Mesothelial cell of epicardium (in vitro differentiated cells): Measurements from ENCODE around the gene UBL7. TPM values are rescaled to one million over a fixed set of nuclear protein-coding genes. Genes with fewer than 3 reads are reported as not detected.

Experiments used
- DNase-seq, 2 experiments: peaks; one replicate each; pipeline ENCODE4 v3.0.0; 2021; ENCODE audit warnings: low spot score in 2 of 2; ENCODE audit not compliant: unreplicated experiment in 2 of 2
- H3K27ac Mint-ChIP-seq: 2 replicates; pipeline ENCODE4 v1.8.0; 2021; ENCODE audit warnings: mixed read lengths
- H3K27me3 Mint-ChIP-seq: 2 replicates; pipeline ENCODE4 v1.8.0; 2021; ENCODE audit warnings: low read depth, mixed read lengths
- H3K36me3 Mint-ChIP-seq: 2 replicates; pipeline ENCODE4 v1.8.0; 2021; ENCODE audit warnings: mixed read lengths
- H3K4me1 Mint-ChIP-seq: 2 replicates; pipeline ENCODE4 v1.8.0; 2021; ENCODE audit warnings: mixed read lengths
- H3K4me3 Mint-ChIP-seq: 2 replicates; pipeline ENCODE4 v1.8.0; 2021; ENCODE audit warnings: mild to moderate bottlenecking, moderate library complexity, mixed read lengths
- H3K9me3 Mint-ChIP-seq: 2 replicates; pipeline ENCODE4 v1.8.0; 2021; ENCODE audit warnings: mixed read lengths
- total RNA-seq: library from RNA; stranded (reverse); gene quantifications from 3 replicates; pipeline ENCODE4 v1.2.1, GENCODE V29; 2021
- TF ChIP-seq, protein P1 (sequence below): fragments of 200-600 bp; sonication (generic); IDR thresholded peaks from one replicate; pipeline ENCODE4 v1.5.0; 2021; ENCODE audit warnings: antibody characterized with exemption; ENCODE audit not compliant: unreplicated experiment

The UBL7 gene
- total RNA-seq, 1 donor from 2014 or later = 43.2 TPM

DNA sequence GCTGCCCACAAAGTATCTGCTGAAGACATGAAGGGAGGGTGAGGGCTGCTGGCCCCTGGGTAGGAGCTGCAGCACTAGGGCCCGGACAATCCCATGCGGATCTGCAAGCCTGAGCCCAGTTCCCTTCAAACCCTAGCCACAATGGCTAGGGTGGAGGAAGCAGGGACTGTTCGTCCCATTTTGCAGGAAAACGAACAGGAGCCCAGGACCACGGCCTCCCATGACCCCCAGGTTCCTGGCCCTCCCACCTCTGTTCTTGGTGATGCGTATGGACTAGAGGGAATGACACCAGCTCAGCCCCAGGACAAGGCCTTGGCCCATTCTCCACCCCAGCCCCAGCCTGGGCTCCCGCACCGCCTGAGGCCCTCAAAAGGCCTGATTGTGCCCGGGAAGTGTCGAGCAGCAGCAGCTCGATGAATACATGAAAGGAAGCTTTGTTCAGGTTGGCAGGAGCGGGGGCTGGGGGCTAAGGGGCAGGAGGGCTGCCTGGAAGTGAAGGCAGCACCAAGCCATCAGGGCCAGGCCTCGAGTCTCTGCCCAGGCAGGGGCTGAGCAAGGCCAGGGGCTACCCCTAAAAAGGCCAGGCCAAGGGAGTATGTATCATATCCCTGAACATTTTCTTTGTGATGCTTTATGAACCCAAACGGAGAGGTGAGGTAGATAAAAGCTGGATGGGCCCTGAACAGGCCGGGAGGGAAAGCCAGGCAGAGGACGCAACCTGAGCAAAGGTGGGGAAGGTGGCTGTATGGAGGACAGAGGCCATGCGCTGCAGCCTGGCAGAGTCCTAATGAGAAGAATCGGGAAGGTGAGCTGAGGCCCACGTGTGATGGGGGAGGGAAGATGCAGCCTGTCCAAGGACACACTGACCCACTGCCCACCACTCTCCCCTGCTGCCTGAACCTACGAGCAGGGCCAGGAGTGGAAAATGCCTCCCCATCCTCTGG is 39.4 kb downstream of the UBL7 start:
- peaks cover 15% of the 10 kb centered on the region for H3K4me1 Mint-ChIP-seq
- H3K27me3 Mint-ChIP-seq = no peaks in the 10 kb centered on the region
- TF ChIP-seq, protein P1, sequence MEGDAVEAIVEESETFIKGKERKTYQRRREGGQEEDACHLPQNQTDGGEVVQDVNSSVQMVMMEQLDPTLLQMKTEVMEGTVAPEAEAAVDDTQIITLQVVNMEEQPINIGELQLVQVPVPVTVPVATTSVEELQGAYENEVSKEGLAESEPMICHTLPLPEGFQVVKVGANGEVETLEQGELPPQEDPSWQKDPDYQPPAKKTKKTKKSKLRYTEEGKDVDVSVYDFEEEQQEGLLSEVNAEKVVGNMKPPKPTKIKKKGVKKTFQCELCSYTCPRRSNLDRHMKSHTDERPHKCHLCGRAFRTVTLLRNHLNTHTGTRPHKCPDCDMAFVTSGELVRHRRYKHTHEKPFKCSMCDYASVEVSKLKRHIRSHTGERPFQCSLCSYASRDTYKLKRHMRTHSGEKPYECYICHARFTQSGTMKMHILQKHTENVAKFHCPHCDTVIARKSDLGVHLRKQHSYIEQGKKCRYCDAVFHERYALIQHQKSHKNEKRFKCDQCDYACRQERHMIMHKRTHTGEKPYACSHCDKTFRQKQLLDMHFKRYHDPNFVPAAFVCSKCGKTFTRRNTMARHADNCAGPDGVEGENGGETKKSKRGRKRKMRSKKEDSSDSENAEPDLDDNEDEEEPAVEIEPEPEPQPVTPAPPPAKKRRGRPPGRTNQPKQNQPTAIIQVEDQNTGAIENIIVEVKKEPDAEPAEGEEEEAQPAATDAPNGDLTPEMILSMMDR = no peak
- H3K27ac Mint-ChIP-seq = no peak overlapping the region
- H3K9me3 Mint-ChIP-seq = no peaks in the 10 kb centered on the region
- H3K4me3 Mint-ChIP-seq = no peak overlapping the region
- DNase-seq = no peak
- no peaks in the 10 kb centered on the region for H3K36me3 Mint-ChIP-seq

DNA sequence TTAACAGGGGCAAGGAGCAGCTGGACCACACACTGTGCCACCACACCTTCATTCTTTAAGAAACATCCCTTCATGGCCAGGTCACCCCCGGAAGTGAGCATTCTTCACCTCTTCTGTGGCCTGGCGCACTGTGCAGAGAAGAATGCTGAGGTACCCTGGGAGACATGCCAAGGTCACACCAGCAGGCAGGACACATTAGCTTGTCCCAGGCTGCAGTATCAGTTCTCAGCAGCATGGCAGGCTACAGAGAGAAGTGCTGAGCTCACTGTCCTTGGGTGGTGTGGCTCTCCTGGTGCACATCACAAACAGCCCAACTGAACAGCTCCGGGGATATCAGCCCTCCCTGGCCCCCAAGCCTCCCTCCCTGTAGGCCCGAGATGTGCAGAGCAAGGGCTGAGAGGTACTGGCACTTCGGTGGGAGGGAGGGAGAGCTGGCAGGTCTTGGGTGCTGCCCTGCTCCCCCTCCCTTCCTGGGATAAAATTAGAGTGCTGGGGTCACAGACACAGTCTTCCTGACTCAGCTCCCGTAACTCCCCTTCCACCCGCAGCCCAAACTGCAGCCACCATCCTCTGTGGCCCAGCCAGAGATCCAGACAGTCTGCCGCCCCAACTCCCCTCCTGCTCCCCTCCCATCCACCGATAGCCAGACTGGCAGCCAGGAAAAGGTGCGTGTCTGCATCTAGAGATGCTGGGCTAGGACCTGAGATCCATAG is 40.6 kb downstream of the UBL7 start:
- Mint-ChIP-seq H3K9me3 (no peaks in the 10 kb centered on the region), H3K27me3 (no peaks in the 10 kb centered on the region), H3K36me3 (no peaks in the 10 kb centered on the region), H3K4me1 (peaks cover 15% of the 10 kb centered on the region), H3K27ac (peak overlapping the region; percentile 10), H3K4me3 (no peak overlapping the region)
- TF ChIP-seq, protein P1 = no peak
- no peak for DNase-seq

DNA sequence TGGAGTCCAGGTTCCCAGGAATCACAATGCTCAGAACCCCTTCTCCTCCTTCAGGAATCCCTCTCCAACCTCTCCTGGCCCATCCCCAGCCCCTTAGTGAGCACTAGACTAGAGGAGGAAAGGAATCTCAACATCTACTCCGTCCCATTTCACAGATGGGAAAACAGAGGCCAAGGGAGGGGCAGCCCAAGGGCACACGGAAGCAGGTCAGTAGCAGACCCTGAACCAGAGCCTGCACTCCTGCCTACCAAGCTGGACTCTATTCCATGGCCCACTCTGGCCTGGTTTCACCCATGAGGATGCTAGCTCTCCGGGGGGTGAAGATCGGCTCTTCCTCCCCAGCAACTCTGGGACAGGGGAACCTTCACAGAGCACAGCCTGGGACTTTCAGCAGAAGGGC is 41.5 kb downstream of the UBL7 start:
- H3K36me3 Mint-ChIP-seq = no peaks in the 10 kb centered on the region
- TF ChIP-seq, protein P1 = no peak

DNA sequence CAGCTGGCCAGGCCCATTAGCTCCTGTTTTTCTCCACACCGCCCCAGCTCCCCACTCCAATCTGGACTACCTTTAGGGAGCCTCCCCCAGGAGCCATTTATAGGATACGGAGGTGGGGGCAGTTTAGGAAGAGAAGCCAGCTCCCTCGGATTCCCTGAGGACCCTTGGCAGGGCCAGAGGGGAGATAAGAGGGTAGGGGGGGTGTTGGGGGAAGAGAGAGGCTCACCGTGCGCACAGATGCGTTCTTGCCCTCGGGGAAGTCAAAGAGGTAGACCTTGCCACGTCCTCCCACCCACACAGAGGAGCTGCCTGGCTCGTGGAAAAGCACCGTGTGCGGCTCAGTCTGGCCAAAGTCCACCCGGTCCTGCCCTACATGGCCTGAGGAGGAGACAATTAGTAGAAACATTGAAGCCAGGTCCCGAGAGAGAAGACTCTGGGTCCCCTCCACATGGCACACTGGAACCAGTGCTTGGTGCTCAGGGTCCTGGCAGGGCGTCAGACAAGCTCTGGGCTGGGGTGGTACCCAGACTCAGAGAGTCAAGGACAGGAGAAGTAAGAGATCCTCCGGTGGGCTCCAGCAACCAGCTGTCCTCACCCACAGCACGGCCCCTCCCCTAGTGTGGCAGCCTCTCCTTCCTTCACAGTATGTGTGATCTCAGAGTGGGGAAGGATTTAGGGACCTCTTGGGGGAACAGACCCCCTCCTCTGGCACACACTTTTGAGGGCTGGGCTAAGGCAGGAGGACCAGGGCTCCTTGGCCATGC is 42.2 kb downstream of the UBL7 start:
- no peaks in the 10 kb centered on the region for H3K27me3 Mint-ChIP-seq
- no peak overlapping the region for H3K4me3 Mint-ChIP-seq
- H3K36me3 Mint-ChIP-seq = no peaks in the 10 kb centered on the region
- peaks cover 10% of the 10 kb centered on the region for H3K4me1 Mint-ChIP-seq
- DNase-seq = no peak
- no peaks in the 10 kb centered on the region for H3K9me3 Mint-ChIP-seq
- TF ChIP-seq, protein P1 = no peak
- no peak overlapping the region for H3K27ac Mint-ChIP-seq

More for the DNA sequence above, 41.5 kb downstream of the UBL7 start:
- H3K27me3 Mint-ChIP-seq = no peaks in the 10 kb centered on the region
- H3K9me3 Mint-ChIP-seq = no peaks in the 10 kb centered on the region
- DNase-seq = no peak
- no peak overlapping the region for H3K4me3 Mint-ChIP-seq
- no peak overlapping the region for H3K27ac Mint-ChIP-seq
- H3K4me1 Mint-ChIP-seq = peaks cover 15% of the 10 kb centered on the region

DNA sequence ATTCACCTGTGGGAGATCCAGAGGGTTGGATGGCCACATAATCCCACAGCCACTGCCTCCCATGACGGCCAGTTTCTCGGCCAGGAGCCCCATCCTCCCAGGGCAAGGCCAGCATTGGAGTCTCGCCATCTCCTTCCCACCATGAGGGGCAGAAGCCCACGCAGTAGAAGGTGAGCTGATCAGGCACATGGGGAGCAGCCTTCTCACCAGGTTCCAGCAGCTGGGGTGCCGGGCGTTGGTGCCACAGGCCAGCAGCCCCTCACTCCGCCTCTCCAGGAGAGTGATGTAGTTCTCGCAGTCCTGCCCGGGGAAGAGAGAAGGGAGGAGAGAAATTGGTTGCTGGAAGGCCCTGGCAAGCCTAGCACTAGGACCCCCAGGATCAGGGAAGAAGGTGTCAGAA is 43.3 kb downstream of the UBL7 start:
- H3K27me3 Mint-ChIP-seq = no peaks in the 10 kb centered on the region
- H3K27ac Mint-ChIP-seq = no peak overlapping the region
- TF ChIP-seq, protein P1 = no peak
- peaks cover 4% of the 10 kb centered on the region for H3K4me1 Mint-ChIP-seq
- no peak for DNase-seq
- no peaks in the 10 kb centered on the region for H3K9me3 Mint-ChIP-seq
- H3K36me3 Mint-ChIP-seq = no peaks in the 10 kb centered on the region
- no peak overlapping the region for H3K4me3 Mint-ChIP-seq
